NCI-H1092 treated with DMSO at 0.1 percent for 48 hours (cell line): ENCODE data around the gene RPS8.
A peak's percentile ranks its signal among the peaks of the same experiment; 100 is the strongest.
"Not testable (repeated sequence)": the region's sequence is repeated elsewhere in the genome, so short reads cannot be mapped to it uniquely, and the experiment has no call there.

ENCODE experiments used
- DNase-seq: peaks from one replicate; lab custom pipeline; 2025; lab: John Stamatoyannopoulos, UW

Gene RPS8

GRCh38 chr1:44780583-44781121 lies 5.3 kb downstream of the RPS8 start:
- DNase-seq: no peak

GRCh38 chr1:44783697-44784093 lies 8.4 kb downstream of the RPS8 start:
- DNase-seq: peak; percentile 35

GRCh38 chr1:44784094-44785028 lies 9.0 kb downstream of the RPS8 start:
- DNase-seq: peak; percentile 25

GRCh38 chr1:44785029-44785380 lies 9.7 kb downstream of the RPS8 start:
- no peak for DNase-seq

GRCh38 chr1:44785501-44786137 lies 10.3 kb downstream of the RPS8 start:
- no peak for DNase-seq

GRCh38 chr1:44786138-44786840 lies 10.9 kb downstream of the RPS8 start:
- DNase-seq: peak; percentile 43

- no peak for DNase-seq
Observed at GRCh38 chr1:44786841-44787426, 11.6 kb downstream of the RPS8 start.

GRCh38 chr1:44787506-44787905 lies 12.2 kb downstream of the RPS8 start:
- DNase-seq: no peak

- no peak for DNase-seq
Observed at GRCh38 chr1:44788120-44788860, 12.9 kb downstream of the RPS8 start, which contains the start of gene BEST4. TSS of gene BEST4 (minus strand) at chr1:44788170. CDS start at chr1:44787705, 465 bp downstream.

GRCh38 chr1:44790968-44791801 lies 15.8 kb downstream of the RPS8 start:
- no peak for DNase-seq

- DNase-seq: no peak
Observed at GRCh38 chr1:44792736-44793502, 17.6 kb downstream of the RPS8 start.

- not testable (repeated sequence) for DNase-seq
Observed at GRCh38 chr1:44797886-44798285, 22.5 kb downstream of the RPS8 start.

- peak; percentile 86 for DNase-seq
Observed at GRCh38 chr1:44798481-44799365, 23.4 kb downstream of the RPS8 start.

- peak; percentile 99 for DNase-seq
Observed at GRCh38 chr1:44799770-44800584, 24.6 kb downstream of the RPS8 start, which contains the start of gene PLK3. TSS of gene PLK3 (plus strand) at chr1:44800377. CDS start at chr1:44800464, 87 bp downstream.

- DNase-seq: no peak
Observed at GRCh38 chr1:44801491-44802305, 26.4 kb downstream of the RPS8 start.

- no peak for DNase-seq
Observed at GRCh38 chr1:44802306-44803061, 27.1 kb downstream of the RPS8 start.
